Stimulated activated CD4-positive, alpha-beta T cell treated with anti-CD3 and anti-CD28 coated beads, Interleukin-15, amount 100 ng/mL, for 24 hours (primary cell): Measurements from ENCODE around the gene FGF13.

Source experiments
- DNase-seq: peaks from one replicate; pipeline ENCODE4 v3.0.0-alpha.2; 2020

The FGF13 gene

GRCh38 chrX:138711399-138712347 is at the start of gene FGF13:
Gene FGF13, minus strand, starts transcription at chrX:138711717. Its CDS starts 714 bp downstream, at chrX:138711003.
- DNase-seq, result peak; percentile 12

GRCh38 chrX:138759217-138759943 is 47.9 kb upstream of the FGF13 start:
- DNase-seq, result no peak

- no peak for DNase-seq
Measured at GRCh38 chrX:138756234-138756633, 44.7 kb upstream of the FGF13 start.

- DNase-seq, result no peak
Measured at GRCh38 chrX:138754861-138755260, 43.3 kb upstream of the FGF13 start.

- no peak for DNase-seq
Measured at GRCh38 chrX:138748480-138748879, 37.0 kb upstream of the FGF13 start.

DNA sequence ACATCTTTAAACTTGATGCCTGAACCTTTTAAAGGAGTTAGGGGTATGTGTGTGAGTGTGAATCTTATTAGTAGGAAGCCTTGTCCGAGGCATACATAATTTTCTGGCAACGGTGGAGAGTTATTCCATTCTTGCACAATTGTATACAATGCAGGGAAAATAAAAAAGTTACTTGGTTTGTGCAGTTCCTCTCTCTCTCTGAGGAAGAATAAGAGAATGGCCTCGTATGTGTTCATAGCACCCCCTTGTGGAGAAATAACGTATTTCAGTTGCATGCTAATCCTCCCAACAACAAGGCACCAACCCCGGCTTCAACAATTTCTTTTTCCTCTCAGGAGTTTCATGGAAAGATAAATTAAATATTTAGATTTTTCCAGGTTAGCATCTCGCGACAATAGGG is 33.7 kb upstream of the FGF13 start:
- peak; percentile 3 for DNase-seq

- no peak for DNase-seq
Measured at GRCh38 chrX:138742217-138742616, 30.7 kb upstream of the FGF13 start.

DNA sequence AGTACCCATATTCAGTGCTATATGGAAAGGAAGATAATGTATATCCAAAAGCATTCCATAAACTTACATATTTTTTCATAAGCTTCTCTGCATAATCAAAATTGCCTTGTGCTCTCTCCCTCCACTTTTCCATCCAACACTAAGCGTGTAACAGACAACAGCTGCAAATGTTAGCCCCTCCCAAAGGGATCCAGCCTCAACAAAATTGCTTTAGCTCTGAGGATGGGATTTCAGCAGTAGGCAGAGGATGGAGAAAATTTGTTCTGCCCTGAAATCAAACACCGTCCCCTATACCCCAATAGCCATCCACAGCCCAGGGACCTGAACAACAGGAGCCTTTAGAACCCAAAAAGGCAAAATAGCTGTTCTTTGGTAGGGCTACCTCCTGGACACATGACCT is 28.8 kb upstream of the FGF13 start:
- no peak for DNase-seq

DNA sequence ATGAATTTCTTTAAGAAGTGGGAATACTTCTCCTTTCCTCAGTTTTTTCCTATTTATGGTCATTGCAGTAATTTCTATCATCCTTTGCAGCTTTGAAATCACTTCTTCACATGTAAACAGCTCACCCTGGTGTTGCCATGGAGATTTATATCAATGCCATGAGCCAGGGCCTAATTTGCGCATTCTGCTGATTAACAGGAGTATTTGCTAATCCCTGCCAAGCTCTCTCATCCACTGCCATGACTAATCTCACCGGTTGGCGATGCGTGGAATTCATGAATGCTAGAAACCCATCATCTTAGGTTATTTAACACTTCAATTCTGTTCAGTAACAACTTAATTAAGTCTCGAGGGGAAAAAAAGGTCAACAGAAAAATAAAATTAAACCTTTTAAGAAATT is 11.8 kb upstream of the FGF13 start:
- no peak for DNase-seq

DNA sequence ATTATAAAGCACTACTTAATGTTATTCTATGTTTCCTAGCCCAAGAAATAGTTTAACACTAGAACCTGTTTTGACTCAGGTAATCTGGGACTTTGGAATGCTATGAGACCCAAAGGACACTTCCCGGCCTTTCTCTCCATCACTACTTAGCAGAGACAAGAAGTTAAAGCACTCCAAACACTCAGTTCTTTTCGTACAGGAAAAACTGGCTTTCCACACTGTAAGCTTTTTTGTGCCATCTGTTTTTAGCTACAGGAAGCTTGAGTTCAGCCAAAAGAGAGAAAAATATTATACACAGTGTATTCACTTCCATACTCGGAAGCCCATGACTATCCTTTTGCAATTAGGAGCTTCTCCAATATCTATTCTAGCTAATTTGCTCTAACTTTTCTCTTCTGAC is 7.9 kb upstream of the FGF13 start:
- DNase-seq, result no peak

GRCh38 chrX:138718941-138719340 is 7.4 kb upstream of the FGF13 start:
- DNase-seq, result no peak

GRCh38 chrX:138710866-138711341 is 613 bp downstream of the FGF13 start:
- peak; percentile 0 for DNase-seq

GRCh38 chrX:138709886-138710791 is 1.4 kb downstream of the FGF13 start:
- DNase-seq, result peak; percentile 5

DNA sequence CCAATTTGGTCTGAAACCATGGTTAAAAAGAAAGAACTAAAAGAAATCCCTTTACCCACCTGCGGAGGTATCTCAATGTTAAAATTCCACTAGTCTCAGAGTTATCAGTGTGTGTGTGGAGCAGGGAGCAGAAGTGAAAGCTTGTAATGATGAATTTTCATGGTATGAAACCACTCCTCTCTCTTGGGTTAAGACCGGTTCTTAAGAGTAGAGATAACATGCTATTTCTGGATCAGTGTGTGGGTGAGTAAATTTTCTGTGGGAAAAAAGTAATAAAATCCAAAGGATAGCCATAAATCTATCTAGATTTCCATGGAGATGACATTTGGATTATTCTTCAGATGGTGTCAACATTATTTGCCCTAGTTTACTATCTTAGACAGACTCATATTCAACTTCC is 3.2 kb downstream of the FGF13 start:
- DNase-seq, result no peak

GRCh38 chrX:138704596-138704995 is 6.9 kb downstream of the FGF13 start:
- DNase-seq, result no peak

DNA sequence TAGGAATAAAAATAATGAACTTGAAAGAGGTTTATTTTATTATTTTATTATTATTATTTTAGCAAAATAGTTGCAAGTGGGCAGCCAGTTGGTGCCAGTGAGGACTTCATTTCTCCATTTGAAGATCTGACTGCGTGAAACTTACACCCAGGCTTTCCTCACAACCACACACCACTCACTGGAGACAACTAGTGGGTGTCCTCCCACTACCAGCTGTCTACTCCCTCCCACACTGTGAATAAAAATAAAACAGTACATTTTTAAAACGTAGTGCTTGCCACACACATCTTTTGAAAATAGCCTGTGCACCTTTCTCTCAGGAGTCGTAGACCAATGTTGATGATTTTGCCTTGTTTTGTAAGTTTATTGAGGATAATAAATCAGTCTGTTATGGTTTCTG is 7.4 kb downstream of the FGF13 start:
- DNase-seq, result no peak

- no peak for DNase-seq
Measured at GRCh38 chrX:138692591-138692990, 18.9 kb downstream of the FGF13 start.

DNA sequence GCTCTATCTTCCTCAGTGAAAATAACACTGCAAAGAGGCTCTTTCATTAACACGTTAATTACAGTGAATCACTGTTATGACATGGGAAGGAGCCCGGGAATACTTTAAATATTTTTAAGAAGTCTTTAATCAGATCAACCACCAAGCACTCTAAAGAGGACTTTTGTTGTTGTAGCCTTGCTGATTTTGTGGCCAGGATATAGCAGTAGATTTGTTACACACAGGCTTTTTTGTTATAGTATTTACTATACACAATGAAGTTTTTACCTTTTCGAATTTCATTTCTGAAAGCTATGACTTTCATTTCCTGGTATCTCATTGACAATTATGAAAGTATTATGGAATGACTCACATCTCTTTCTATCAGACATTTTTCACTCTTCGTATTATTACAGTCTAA is 20.3 kb downstream of the FGF13 start:
- no peak for DNase-seq

DNA sequence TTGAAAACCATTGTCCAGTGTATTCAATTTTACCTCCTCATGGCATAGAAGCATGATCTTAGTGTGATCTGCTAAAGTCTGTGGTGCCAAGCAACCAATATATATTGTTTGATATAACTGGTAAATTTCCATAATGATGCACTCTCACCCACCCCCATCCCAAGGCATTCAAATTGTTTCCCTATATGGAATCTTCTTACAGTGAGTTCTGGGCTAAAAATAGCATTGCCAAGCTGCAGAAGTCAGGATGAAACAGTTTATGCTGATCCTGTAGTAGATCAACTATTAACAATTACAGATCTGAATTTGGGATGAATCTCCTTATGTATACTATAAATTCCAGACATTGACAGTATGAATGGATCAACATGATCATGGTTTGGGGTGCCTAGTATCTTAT is 20.9 kb downstream of the FGF13 start:
- no peak for DNase-seq

DNA sequence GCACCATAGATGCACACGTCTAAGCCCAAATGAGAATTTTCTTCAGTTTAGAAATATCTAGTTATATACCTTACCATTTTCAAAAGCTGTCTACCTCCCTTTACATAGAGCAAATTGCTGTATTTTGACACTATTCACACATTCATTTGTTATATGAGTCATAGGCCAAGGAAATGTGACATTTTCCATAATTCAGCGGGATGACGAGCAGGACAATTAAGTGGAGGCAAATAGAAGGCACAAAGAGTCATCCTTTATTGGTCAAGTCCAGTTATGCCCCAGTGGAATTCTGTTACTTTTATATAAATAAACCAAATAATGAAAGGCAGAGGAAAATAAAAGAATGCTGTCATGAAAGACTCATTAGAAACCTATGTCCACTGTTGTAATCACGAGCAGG is 27.9 kb downstream of the FGF13 start:
- no peak for DNase-seq

DNA sequence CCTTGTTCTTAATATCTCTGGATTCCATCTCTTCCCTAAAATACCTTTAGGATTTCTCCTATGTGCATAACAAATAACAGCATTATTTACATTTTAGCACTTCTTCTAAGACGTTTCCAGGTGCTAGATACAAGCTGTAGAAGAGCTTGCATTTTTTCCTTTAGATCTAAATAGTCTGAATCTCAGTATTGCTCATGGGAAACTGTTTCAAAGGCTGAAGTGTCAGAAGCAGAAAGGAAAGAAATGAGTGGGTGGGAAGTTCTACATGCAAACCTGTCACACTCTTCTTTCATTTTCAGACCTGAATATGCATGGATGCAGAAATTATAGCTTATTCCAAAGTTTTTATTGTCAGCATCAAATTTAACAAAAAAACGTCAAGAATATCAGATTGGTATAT is 41.8 kb downstream of the FGF13 start:
- DNase-seq, result no peak

DNA sequence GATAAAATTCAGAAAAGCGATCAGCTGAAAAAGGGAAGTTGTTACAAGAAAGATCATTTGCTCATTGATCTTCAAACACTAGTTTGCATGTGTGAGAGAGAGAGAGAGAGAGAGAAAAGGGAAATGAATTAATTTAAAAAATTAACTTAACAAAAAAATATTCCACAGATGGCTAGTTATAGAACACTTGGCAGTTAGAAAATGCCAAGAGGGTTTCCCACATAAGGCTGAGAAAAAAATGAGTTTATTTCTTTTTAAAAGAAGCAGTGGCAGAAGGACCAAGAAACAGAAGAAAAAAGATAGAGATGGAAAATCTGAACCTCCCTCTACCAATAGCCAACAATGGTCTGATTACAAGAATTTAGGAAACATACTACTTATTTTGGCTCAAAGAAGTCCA is 47.1 kb downstream of the FGF13 start:
- no peak for DNase-seq

GRCh38 chrX:138664016-138664415 is 47.5 kb downstream of the FGF13 start:
- no peak for DNase-seq
